ENCODE data around the gene MAU2.

The MAU2 gene

GRCh38 chr19:19327672-19328071 is 7.0 kb downstream of the MAU2 start:
- TF ChIP-seq, protein P1, sequence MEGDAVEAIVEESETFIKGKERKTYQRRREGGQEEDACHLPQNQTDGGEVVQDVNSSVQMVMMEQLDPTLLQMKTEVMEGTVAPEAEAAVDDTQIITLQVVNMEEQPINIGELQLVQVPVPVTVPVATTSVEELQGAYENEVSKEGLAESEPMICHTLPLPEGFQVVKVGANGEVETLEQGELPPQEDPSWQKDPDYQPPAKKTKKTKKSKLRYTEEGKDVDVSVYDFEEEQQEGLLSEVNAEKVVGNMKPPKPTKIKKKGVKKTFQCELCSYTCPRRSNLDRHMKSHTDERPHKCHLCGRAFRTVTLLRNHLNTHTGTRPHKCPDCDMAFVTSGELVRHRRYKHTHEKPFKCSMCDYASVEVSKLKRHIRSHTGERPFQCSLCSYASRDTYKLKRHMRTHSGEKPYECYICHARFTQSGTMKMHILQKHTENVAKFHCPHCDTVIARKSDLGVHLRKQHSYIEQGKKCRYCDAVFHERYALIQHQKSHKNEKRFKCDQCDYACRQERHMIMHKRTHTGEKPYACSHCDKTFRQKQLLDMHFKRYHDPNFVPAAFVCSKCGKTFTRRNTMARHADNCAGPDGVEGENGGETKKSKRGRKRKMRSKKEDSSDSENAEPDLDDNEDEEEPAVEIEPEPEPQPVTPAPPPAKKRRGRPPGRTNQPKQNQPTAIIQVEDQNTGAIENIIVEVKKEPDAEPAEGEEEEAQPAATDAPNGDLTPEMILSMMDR (IDR thresholded peaks at IDR 0.05; ENCODE audit: low read depth, low read length) = no peak
- DNase-seq (ENCODE audit: extremely low read depth, low read depth) = no peak

DNA sequence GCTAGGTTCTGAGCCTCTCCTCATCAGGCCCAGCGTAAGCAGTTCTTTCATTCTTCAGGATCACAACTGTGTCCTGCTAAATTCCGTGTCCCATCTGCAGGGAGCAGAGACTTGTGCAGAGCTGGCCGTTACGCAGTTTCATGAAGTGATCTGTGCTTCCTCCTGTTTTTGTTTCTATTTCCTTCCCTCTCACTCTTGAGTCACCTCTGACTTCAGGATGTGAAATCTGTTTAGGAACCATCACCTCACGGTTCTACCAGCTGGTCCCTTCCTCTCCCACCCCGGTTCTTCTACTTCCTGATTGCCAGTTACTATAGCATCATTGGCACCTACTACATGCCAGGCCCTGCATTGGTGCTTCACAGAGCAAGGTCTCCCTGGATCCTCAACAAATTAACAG is 8.5 kb downstream of the MAU2 start:
- DNase-seq (ENCODE audit: extremely low read depth, low read depth) = no peak
- TF ChIP-seq, protein P1 (IDR thresholded peaks at IDR 0.05; ENCODE audit: low read depth, low read length) = no peak

GRCh38 chr19:19334063-19334988 is 13.7 kb downstream of the MAU2 start:
- TF ChIP-seq, protein P1 (IDR thresholded peaks at IDR 0.05; ENCODE audit: low read depth, low read length) = no peak
- DNase-seq (ENCODE audit: extremely low read depth, low read depth) = no peak

DNA sequence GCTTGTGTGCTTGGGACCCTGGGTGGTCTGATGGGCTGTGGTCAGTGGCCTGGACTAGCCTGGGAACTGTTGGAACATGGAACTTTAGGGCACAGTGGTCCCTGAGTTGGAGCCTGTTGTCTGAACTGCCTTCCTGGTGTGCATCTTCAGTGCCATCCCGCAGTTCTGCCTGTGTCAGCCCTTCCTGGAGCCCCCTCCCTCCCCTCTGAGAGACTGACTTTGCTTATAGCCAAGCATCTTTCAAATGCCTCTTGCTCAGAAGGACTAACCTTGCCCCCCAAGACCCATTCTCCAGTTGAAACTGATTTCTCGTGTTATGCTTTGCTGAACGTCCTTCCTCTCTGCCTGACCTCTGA is 14.3 kb downstream of the MAU2 start:
- DNase-seq (ENCODE audit: extremely low read depth, low read depth) = no peak
- TF ChIP-seq, protein P1 (IDR thresholded peaks at IDR 0.05; ENCODE audit: low read depth, low read length) = no peak

DNA sequence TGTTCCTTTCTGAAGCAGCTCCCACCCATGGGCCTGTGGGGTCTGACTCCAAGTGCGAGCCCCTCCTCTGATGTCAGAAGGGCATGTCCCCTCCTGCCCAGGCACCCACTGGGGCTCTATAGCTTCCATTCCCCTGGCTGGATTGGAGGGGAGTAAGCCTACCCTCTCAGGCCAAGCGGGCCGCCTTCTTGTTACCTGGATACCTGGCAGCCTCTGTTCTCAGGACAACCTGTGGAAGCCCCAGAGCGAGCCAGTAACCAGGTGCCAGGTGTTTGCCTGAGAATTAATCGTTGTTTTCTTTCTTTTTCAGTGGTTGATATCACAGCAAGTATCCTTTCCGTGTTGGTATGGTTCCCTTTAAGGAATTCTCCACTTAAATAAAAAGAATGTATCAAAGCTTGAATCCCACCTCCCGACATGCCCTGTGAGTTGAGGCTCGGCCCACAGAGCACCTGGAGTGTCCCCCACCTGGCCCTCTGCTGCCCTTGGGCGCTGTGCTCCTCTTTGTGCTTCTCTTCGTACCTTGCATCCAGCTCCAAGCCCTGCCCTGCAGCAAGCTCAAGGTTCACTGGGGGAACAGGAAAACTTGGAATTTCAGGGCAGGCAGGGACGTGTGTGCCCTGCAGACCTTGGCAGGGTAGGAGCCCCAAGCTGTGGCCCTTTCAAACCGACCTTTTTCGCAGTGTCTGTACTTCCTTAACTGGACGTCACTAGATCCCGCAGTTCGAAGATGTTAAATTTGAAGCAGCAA is 15.0 kb downstream of the MAU2 start:
- TF ChIP-seq, protein P1 (IDR thresholded peaks at IDR 0.05; ENCODE audit: low read depth, low read length) = no peak
- no peak for DNase-seq (ENCODE audit: extremely low read depth, low read depth)

DNA sequence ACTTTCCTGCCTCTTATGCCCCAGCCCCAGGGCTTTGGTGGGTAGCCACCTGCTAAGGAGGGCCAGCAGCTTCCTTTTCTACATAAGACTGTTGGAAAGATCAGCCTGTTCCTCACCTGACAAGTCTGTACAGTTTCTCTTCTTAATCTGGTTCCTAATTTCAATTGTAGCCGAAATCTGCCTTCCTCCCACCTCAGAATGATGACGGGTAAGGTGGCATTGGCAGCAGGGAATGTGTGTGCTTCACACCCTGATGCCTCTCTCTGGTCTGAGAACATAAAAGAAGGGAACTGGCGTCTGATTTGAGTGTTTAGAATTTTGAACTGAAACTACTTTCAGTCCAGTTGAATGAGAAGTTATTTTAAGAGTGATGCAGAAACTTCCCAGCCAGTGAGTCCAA is 16.0 kb downstream of the MAU2 start:
- DNase-seq (ENCODE audit: extremely low read depth, low read depth) = no peak
- TF ChIP-seq, protein P1 (IDR thresholded peaks at IDR 0.05; ENCODE audit: low read depth, low read length) = no peak

- DNase-seq (ENCODE audit: extremely low read depth, low read depth) = no peak
- TF ChIP-seq, protein P1 (IDR thresholded peaks at IDR 0.05; ENCODE audit: low read depth, low read length) = no peak
Measured at GRCh38 chr19:19337120-19337519, 16.5 kb downstream of the MAU2 start.

Data from AG09319 (cell line).